WTC11 (cell line): Measurements from ENCODE around the gene HS2ST1. TPM values are rescaled to one million over a fixed set of nuclear protein-coding genes. Genes with fewer than 3 reads are reported as not detected.

Experiments used
- ATAC-seq: fragments of 200-7000 bp; cut with Tn5 transposase; 2 replicates; pipeline ENCODE4 v1.10.0; 2021; ENCODE audit warnings: mild to moderate bottlenecking, moderate library complexity
- CTCF ChIA-PET: fragments of 300-600 bp; sonication (Branson Sonifier 250); formaldehyde crosslinking; loops from one replicate; lab custom pipeline; 2021; ENCODE audit warnings: antibody characterized with exemption; lab: Charles Lee
- POLR2A ChIA-PET: fragments of 350-600 bp; sonication (Branson Sonifier 250); formaldehyde crosslinking; loops from one replicate; lab custom pipeline; 2021; ENCODE audit warnings: antibody characterized with exemption; lab: Charles Lee
- DNase-seq: peaks from one replicate; pipeline ENCODE4 v3.0.0; 2021; ENCODE audit warnings: low spot score
- H3K27ac Mint-ChIP-seq: 2 replicates; pipeline ENCODE4 v1.8.0; 2021; ENCODE audit warnings: mixed read lengths
- H3K27me3 Mint-ChIP-seq: 2 replicates; pipeline ENCODE4 v1.8.0; 2021; ENCODE audit warnings: low read depth, mild to moderate bottlenecking, moderate library complexity, mixed read lengths
- H3K36me3 Mint-ChIP-seq: 2 replicates; pipeline ENCODE4 v1.8.0; 2021; ENCODE audit warnings: mixed read lengths
- H3K4me1 Mint-ChIP-seq: 2 replicates; pipeline ENCODE4 v1.8.0; 2022; ENCODE audit warnings: mixed read lengths
- H3K4me3 Mint-ChIP-seq: 2 replicates; pipeline ENCODE4 v1.8.0; 2021; ENCODE audit warnings: mild to moderate bottlenecking, moderate library complexity, mixed read lengths
- H3K9me3 Mint-ChIP-seq: 2 replicates; pipeline ENCODE4 v1.8.0; 2021; ENCODE audit warnings: mixed read lengths
- ATF1 ChIP-seq: sonication (generic); formaldehyde crosslinking; IDR thresholded peaks from 2 replicates; pipeline ENCODE4 v1.8.1; 2023; ENCODE audit warnings: mild to moderate bottlenecking, moderate library complexity, missing genetic modification reagents
- E2F5 ChIP-seq: sonication (generic); formaldehyde crosslinking; IDR thresholded peaks from 2 replicates; pipeline ENCODE4 v1.8.1; 2022; ENCODE audit warnings: mild to moderate bottlenecking, moderate library complexity, missing genetic modification reagents
- ETV6 ChIP-seq: sonication (generic); formaldehyde crosslinking; IDR thresholded peaks from 2 replicates; pipeline ENCODE4 v1.8.1; 2022; ENCODE audit warnings: mild to moderate bottlenecking, missing genetic modification reagents
- FOXK1 ChIP-seq: sonication (generic); formaldehyde crosslinking; IDR thresholded peaks from 2 replicates; pipeline ENCODE4 v1.8.0; 2022; ENCODE audit warnings: mild to moderate bottlenecking, moderate library complexity, missing genetic modification reagents
- FOXP1 ChIP-seq: sonication (generic); formaldehyde crosslinking; IDR thresholded peaks from 2 replicates; pipeline ENCODE4 v1.8.0; 2022; ENCODE audit warnings: missing genetic modification reagents, mild to moderate bottlenecking, moderate library complexity, borderline replicate concordance
- GTF2I ChIP-seq: fragments of 250-450 bp; sonication (Bioruptor Pico); conservative IDR thresholded peaks from 2 replicates; pipeline ENCODE4 v1.4.0; 2021; ENCODE audit warnings: mild to moderate bottlenecking
- IRF2 ChIP-seq: sonication (generic); formaldehyde crosslinking; IDR thresholded peaks from 2 replicates; pipeline ENCODE4 v1.8.0; 2022; ENCODE audit warnings: low read depth, missing genetic modification reagents, borderline replicate concordance
- KAT7 ChIP-seq: sonication (generic); formaldehyde crosslinking; IDR thresholded peaks from 2 replicates; pipeline ENCODE4 v1.8.1; 2023; ENCODE audit warnings: missing genetic modification reagents, mild to moderate bottlenecking, borderline replicate concordance
- NR3C1 ChIP-seq: sonication (generic); formaldehyde crosslinking; conservative IDR thresholded peaks from 2 replicates; pipeline ENCODE4 v1.8.1; 2023; ENCODE audit warnings: low read depth, mild to moderate bottlenecking, missing genetic modification reagents
- PRDM15 ChIP-seq: sonication (generic); formaldehyde crosslinking; IDR thresholded peaks from 2 replicates; pipeline ENCODE4 v1.8.0; 2022; ENCODE audit warnings: missing genetic modification reagents
- PRRX2 ChIP-seq: fragments of 250-450 bp; sonication (Bioruptor Pico); IDR thresholded peaks from 2 replicates; pipeline ENCODE4 v1.8.0; 2021; ENCODE audit warnings: mild to moderate bottlenecking
- SMAD4 ChIP-seq: sonication (generic); formaldehyde crosslinking; IDR thresholded peaks from 2 replicates; pipeline ENCODE4 v1.8.0; 2022; ENCODE audit warnings: mild to moderate bottlenecking, missing genetic modification reagents
- SP1 ChIP-seq: sonication (generic); formaldehyde crosslinking; conservative IDR thresholded peaks from 2 replicates; pipeline ENCODE4 v1.8.1; 2022; ENCODE audit warnings: missing genetic modification reagents
- TEAD1 ChIP-seq: sonication (generic); formaldehyde crosslinking; IDR thresholded peaks from 2 replicates; pipeline ENCODE4 v1.8.0; 2022; ENCODE audit warnings: mild to moderate bottlenecking, missing genetic modification reagents
- TEAD4 ChIP-seq: sonication (generic); formaldehyde crosslinking; IDR thresholded peaks from 2 replicates; pipeline ENCODE4 v1.8.0; 2022; ENCODE audit warnings: mild to moderate bottlenecking, missing genetic modification reagents
- ZNF219 ChIP-seq: sonication (generic); formaldehyde crosslinking; IDR thresholded peaks from 2 replicates; pipeline ENCODE4 v1.8.0; 2023; ENCODE audit warnings: missing genetic modification reagents, mild to moderate bottlenecking, borderline replicate concordance
- ZNF263 ChIP-seq: sonication (generic); formaldehyde crosslinking; IDR thresholded peaks from 2 replicates; pipeline ENCODE4 v1.8.1; 2022; ENCODE audit warnings: low read depth, mild to moderate bottlenecking, moderate library complexity, missing genetic modification reagents
- ZNF317 ChIP-seq: sonication (generic); formaldehyde crosslinking; IDR thresholded peaks from 2 replicates; pipeline ENCODE4 v1.8.1; 2023; ENCODE audit warnings: low read depth, mild to moderate bottlenecking, moderate library complexity, missing genetic modification reagents, borderline replicate concordance
- ZNF396 ChIP-seq: fragments of 250-450 bp; sonication (Bioruptor Pico); IDR thresholded peaks from 2 replicates; pipeline ENCODE4 v1.8.0; 2021; ENCODE audit warnings: mild to moderate bottlenecking, moderate library complexity, borderline replicate concordance
- ZNF512 ChIP-seq: sonication (generic); formaldehyde crosslinking; IDR thresholded peaks from 2 replicates; pipeline ENCODE4 v1.8.1; 2022; ENCODE audit warnings: missing genetic modification reagents, borderline replicate concordance
- total RNA-seq: library from RNA; stranded (reverse); gene quantifications from 3 replicates; pipeline ENCODE4 v1.2.3, GENCODE V29; 2021
- TF ChIP-seq, protein P1 (sequence below): sonication (generic); formaldehyde crosslinking; conservative IDR thresholded peaks from 2 replicates; pipeline ENCODE4 v1.8.1; 2022; ENCODE audit warnings: mild to moderate bottlenecking, missing genetic modification reagents
- TF ChIP-seq, protein P2 (sequence below): sonication (generic); formaldehyde crosslinking; IDR thresholded peaks from 2 replicates; pipeline ENCODE4 v1.8.1; 2023; ENCODE audit warnings: mild to moderate bottlenecking, missing genetic modification reagents, moderate library complexity
- TF ChIP-seq, protein P3 (sequence below): sonication (generic); formaldehyde crosslinking; IDR thresholded peaks from 2 replicates; pipeline ENCODE4 v1.8.1; 2023; ENCODE audit warnings: mild to moderate bottlenecking, moderate library complexity, missing genetic modification reagents

HS2ST1 gene
- total RNA-seq, 1 experiment from 2014 or later = 24.7 TPM

DNA sequence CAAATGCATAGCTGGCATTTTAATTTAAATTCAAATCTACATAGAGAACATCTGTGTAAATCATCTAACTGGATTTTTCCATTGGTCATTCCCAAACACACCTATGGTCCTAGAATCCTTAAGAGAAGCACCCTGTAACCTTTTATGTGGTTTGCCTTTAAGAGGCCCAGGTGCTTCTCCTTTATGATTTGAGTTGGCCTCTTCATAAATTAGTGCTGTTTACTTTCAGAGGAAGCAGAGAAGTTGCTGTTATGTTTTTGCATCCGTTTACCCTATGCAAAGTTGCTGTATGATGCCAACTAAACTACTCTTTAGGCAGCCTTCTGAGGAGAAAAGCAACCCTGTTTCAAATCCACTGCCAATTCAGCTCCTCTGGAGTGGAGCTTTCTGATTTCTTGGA lies 193.8 kb downstream of the HS2ST1 start (continued):
- TF ChIP-seq ZNF219 (CRISPR knock-in tag) (no peak), ZNF317 (CRISPR knock-in tag) (no peak), NR3C1 (no peak), PRRX2 (CRISPR knock-in tag) (no peak), FOXP1 (CRISPR knock-in tag) (no peak), SMAD4 (CRISPR knock-in tag) (no peak)

DNA sequence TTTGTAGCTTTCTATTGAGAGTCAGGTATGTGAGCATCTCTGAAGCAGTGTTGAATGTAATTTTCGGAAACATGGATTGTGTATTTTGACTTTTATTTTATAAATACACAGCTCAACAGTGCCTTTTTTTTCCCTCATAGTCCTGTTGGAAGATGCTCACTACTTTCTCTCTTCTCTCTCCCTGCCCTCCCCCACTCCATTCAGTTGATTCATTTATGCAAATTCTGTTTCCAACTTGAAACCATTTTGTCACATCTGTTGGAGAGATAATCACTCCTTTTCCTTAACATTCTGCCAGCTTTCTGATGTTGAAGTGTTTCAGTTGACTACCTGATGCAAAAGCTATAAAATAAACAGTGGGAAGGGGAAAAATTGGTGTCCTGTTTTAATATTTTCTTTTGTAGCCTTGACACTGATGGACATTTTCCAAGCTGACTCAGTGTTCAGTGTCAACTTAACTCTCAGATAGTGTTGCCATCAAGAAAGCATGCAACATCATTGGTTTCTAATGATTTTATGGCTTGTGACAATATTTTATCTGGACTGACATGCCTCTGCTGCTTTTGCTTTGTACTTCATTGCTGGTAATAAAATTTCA lies 194.5 kb downstream of the HS2ST1 start:
- TF ChIP-seq E2F5 (CRISPR knock-in tag) = no peak
- TF ChIP-seq, protein P1, sequence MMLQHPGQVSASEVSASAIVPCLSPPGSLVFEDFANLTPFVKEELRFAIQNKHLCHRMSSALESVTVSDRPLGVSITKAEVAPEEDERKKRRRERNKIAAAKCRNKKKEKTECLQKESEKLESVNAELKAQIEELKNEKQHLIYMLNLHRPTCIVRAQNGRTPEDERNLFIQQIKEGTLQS (CRISPR knock-in tag) = no peak

GRCh38 chr1:87111659-87112371 lies 197.4 kb downstream of the HS2ST1 start:
- ChIA-PET POLR2A (no interaction called here), CTCF (no interaction called here)
- no peaks in the 10 kb centered on the region for H3K9me3 Mint-ChIP-seq
- peaks cover 18% of the 10 kb centered on the region for H3K4me1 Mint-ChIP-seq
- H3K27ac Mint-ChIP-seq = no peak overlapping the region
- DNase-seq (no peak), ATAC-seq (no peak)
- peaks cover 18% of the 10 kb centered on the region for H3K27me3 Mint-ChIP-seq
- TF ChIP-seq ZNF263 (CRISPR knock-in tag) (no peak), TEAD1 (CRISPR knock-in tag) (no peak), SP1 (CRISPR knock-in tag) (no peak), ZNF219 (CRISPR knock-in tag) (no peak), KAT7 (no peak), TEAD4 (CRISPR knock-in tag) (no peak), GTF2I (CRISPR knock-in tag) (no peak), ZNF396 (CRISPR knock-in tag) (no peak), ZNF512 (CRISPR knock-in tag) (no peak), IRF2 (CRISPR knock-in tag) (no peak), ETV6 (CRISPR knock-in tag) (no peak), PRDM15 (no peak), ATF1 (CRISPR knock-in tag) (no peak), FOXK1 (no peak)
- TF ChIP-seq, protein P2, sequence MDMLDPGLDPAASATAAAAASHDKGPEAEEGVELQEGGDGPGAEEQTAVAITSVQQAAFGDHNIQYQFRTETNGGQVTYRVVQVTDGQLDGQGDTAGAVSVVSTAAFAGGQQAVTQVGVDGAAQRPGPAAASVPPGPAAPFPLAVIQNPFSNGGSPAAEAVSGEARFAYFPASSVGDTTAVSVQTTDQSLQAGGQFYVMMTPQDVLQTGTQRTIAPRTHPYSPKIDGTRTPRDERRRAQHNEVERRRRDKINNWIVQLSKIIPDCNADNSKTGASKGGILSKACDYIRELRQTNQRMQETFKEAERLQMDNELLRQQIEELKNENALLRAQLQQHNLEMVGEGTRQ = no peak
- TF ChIP-seq, protein P3, sequence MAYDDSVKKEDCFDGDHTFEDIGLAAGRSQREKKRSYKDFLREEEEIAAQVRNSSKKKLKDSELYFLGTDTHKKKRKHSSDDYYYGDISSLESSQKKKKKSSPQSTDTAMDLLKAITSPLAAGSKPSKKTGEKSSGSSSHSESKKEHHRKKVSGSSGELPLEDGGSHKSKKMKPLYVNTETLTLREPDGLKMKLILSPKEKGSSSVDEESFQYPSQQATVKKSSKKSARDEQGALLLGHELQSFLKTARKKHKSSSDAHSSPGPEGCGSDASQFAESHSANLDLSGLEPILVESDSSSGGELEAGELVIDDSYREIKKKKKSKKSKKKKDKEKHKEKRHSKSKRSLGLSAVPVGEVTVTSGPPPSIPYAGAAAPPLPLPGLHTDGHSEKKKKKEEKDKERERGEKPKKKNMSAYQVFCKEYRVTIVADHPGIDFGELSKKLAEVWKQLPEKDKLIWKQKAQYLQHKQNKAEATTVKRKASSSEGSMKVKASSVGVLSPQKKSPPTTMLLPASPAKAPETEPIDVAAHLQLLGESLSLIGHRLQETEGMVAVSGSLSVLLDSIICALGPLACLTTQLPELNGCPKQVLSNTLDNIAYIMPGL = no peak
- no peaks in the 10 kb centered on the region for H3K36me3 Mint-ChIP-seq
- H3K4me3 Mint-ChIP-seq = no peak overlapping the region

More for the DNA sequence above, 194.5 kb downstream of the HS2ST1 start:
- no peaks in the 10 kb centered on the region for H3K27me3 Mint-ChIP-seq
- ChIA-PET POLR2A (no interaction called here), CTCF (interaction anchor here (0.5 to 0.9 kb wide), 2 partner anchors 12 to 328 kb away, joined by 3 to 4 read pairs; no protein-coding TSS in a partner anchor)
- peaks cover 15% of the 10 kb centered on the region for H3K4me1 Mint-ChIP-seq
- H3K36me3 Mint-ChIP-seq = peaks cover 2% of the 10 kb centered on the region
- H3K4me3 Mint-ChIP-seq = no peak overlapping the region
- no peak for DNase-seq
- no peaks in the 10 kb centered on the region for H3K9me3 Mint-ChIP-seq
- no peak overlapping the region for H3K27ac Mint-ChIP-seq
- no peak for ATAC-seq
